ENCODE results near the gene SEH1L.

Gene SEH1L

GRCh38 chr18:12904012-12904516, 43.7 kb upstream of the SEH1L start (continued):
- TF ChIP-seq PRDM10 (tag by site-specific recombination; IDR thresholded peaks at IDR 0.05): no peak
- TF ChIP-seq ZNF26 (tag by site-specific recombination; IDR thresholded peaks at IDR 0.05): no peak
- TF ChIP-seq PBX3 (CRISPR knock-in tag; IDR thresholded peaks at IDR 0.05): no peak
- no peak for TF ChIP-seq ZNF362 (tag by site-specific recombination; IDR thresholded peaks at IDR 0.05)
- TF ChIP-seq ZNF121 (tag by site-specific recombination; IDR thresholded peaks at IDR 0.05): no peak
- TF ChIP-seq ZNF19 (tag by site-specific recombination; IDR thresholded peaks at IDR 0.05; ENCODE audit: low read depth): no peak
- no peak for TF ChIP-seq ZNF837 (tag by site-specific recombination; IDR thresholded peaks at IDR 0.05)
- no peak for TF ChIP-seq ZBTB1 (tag by site-specific recombination; IDR thresholded peaks at IDR 0.05)

GRCh38 chr18:12906119-12906518, 41.7 kb upstream of the SEH1L start:
- POLR2A ChIA-PET: no interaction called here
- H3K4me3 ChIP-seq (ENCODE audit: low read depth, low read length): no peak overlapping the region
- H3K4me1 ChIP-seq (ENCODE audit: control insufficient read depth, insufficient read depth, low read length): peaks cover 9% of the 10 kb centered on the region; the same call in 1 of the 2 replicates
- CTCF ChIA-PET: interaction anchor here (0.6 to 2.4 kb wide), 3 partner anchors 9 to 29 kb away, joined by 3 to 8 read pairs (median 4); no protein-coding TSS in a partner anchor
- TF ChIP-seq SP7 (tag by site-specific recombination; IDR thresholded peaks at IDR 0.05) (no peak), ZFHX2 (tag by site-specific recombination; conservative IDR thresholded peaks at IDR 0.05) (no peak), ZNF514 (tag by site-specific recombination; IDR thresholded peaks at IDR 0.05) (no peak), ZBTB6 (tag by site-specific recombination; IDR thresholded peaks at IDR 0.05) (no peak), ZIC2 (tag by site-specific recombination; IDR thresholded peaks at IDR 0.05) (no peak), ZBTB21 (tag by site-specific recombination; IDR thresholded peaks at IDR 0.05) (no peak), ZNF701 (tag by site-specific recombination; IDR thresholded peaks at IDR 0.05) (no peak), PBX3 (CRISPR knock-in tag; IDR thresholded peaks at IDR 0.05) (no peak), ZNF785 (tag by site-specific recombination; IDR thresholded peaks at IDR 0.05) (no peak), ZNF776 (tag by site-specific recombination; IDR thresholded peaks at IDR 0.05; ENCODE audit: borderline replicate concordance) (no peak), ZNF544 (tag by site-specific recombination; IDR thresholded peaks at IDR 0.05) (no peak), ZNF398 (tag by site-specific recombination; IDR thresholded peaks at IDR 0.05) (no peak)
- no peak overlapping the region for H3K27ac ChIP-seq (ENCODE audit: extremely low read depth, low read depth, low read length)
- H3K9me3 ChIP-seq (ENCODE audit: control insufficient read depth, insufficient read depth, low read depth, low read length): no peaks in the 10 kb centered on the region
- no peaks in the 10 kb centered on the region for H3K36me3 ChIP-seq (ENCODE audit: control insufficient read depth in 2 of 2, insufficient read depth in 1 of 2, low read length in 2 of 2)

Measured in HEK293 (cell line).